ENCODE data around the gene SLC6A17.
A peak's percentile ranks its signal among the peaks of the same experiment; 100 is the strongest.

The SLC6A17 gene

DNA sequence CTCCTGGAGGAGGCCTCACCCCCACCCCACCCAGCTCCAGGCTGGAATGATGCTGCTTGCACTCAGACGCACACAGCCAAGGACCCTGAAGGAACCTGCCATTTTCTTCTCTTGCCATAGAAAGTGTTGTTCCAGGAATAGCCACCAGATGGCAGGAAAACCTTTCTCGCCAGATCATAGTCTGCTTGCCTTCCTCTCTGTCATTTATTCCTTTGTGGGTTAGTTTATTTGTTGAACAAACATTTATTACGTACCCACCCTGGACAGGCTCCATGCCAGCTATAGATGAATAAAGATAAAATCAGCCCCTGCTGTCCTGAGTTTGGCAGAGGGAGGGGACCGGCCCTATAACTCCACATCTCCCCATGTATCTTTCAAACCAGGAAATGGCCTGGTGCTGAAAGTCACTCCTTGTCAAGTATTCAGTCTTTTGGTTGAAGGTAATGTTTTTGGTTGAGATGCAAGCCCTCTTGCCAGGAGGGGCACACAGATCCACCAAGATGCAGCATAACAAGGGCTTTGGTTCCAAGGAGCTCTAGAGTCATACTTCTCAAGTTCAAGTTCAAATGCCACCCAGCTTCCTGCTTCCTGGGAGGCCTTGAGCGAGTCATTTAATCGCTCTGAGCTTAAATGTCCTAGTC lies 52.8 kb downstream of the SLC6A17 start:
- DNase-seq (ENCODE audit: low read depth in 2 of 2) = peak; percentile 49 to 75

DNA sequence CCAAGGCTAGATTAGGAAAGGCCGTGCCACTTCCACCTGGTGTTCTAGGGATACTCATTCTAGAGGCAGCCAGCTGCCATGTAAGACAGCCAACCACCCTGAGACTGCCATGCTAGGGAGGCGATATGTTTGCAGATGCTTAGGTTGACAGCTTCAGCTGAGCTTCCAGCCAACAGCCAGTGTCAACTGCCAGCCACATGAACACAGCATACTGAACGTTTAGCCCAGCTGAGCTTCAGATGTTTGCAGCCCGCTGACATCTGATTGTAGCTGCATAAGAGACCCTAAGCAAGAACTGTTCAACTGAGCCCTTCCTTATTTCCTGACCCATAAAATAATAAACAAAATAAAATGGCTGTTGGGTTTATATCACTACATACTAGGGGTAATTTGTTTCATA lies 54.9 kb downstream of the SLC6A17 start:
- DNase-seq (ENCODE audit: low read depth in 2 of 2) = no peak

DNA sequence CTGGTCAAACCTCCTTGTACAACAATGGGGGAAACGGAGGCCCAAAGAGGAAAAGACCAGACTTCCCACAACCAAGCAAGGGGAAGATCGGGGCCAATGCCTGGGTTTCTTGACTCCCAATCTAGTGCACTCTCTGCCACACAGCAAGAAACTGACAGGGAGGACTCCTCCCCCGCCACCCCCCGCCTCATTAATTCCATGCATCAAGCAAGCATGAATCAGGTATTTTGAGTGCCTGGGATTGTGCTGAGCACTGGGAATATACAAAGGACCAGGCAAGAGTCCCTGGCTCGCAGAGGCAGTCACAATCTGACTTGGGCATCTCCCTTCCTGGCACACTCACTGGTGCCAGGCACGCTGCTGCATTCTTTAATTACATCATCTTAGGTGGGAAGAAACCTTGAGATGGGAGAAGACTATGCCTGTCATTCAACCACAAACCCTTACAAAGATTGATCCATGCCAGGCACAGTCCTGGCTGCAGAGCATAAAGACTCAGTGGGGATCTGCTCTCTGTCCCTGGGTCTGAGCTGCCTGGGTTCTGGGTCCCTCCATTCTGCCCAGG lies 55.4 kb downstream of the SLC6A17 start:
- no peak for DNase-seq (ENCODE audit: low read depth in 2 of 2)

DNA sequence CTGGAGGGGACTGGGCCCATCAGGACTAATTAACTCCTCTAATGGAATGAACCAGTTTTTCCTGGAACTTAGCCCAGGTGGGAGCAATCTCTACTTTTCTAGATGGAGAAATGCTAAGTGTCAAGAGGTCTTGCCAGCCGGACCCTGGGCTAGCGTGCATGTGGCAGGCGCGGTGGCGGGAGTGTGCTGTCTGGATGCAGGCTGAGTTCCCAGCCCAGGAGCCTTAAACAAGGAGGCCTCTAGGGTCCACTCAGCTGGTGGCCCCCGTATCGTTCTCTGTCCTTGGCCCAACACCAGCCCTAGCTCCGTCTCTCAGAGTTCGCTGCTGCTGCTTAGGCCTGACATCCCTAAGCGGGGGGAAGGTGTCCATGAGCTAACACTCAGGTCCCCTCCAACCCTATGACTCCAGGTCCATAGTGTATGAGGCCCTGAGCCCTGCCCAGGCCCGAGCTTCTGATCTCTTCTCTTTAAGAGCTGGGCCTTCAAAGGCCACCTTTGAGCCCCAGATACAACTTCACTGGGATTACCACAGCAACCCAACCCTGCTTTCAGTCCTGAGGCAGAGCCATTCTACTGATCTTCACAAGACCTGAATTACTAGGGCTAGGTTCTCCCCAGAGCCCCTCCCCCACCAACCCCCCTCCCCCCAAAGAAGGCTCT lies 56.1 kb downstream of the SLC6A17 start:
- DNase-seq (ENCODE audit: low read depth in 2 of 2) = no peak

DNA sequence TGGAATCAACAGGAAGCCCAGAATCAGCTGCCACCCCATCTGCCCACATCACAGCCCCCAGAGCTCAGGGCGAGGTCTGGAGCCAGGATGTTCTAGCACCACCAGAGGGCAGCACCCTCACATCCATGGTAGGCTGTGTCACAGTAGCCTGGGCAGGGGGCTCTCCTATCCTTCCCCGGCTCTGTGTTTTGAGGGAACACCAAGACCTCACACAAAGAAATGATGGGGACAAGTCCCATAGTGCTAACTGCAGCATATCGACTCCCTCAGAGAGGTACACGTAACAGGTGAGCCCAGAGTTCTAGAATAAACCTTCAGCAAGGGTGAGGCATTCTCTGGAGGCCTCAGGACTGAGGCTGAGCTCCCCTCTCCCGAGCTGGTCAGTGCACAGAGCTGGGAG lies 57.5 kb downstream of the SLC6A17 start:
- DNase-seq (ENCODE audit: low read depth in 2 of 2) = peak; percentile 71 to 78

DNA sequence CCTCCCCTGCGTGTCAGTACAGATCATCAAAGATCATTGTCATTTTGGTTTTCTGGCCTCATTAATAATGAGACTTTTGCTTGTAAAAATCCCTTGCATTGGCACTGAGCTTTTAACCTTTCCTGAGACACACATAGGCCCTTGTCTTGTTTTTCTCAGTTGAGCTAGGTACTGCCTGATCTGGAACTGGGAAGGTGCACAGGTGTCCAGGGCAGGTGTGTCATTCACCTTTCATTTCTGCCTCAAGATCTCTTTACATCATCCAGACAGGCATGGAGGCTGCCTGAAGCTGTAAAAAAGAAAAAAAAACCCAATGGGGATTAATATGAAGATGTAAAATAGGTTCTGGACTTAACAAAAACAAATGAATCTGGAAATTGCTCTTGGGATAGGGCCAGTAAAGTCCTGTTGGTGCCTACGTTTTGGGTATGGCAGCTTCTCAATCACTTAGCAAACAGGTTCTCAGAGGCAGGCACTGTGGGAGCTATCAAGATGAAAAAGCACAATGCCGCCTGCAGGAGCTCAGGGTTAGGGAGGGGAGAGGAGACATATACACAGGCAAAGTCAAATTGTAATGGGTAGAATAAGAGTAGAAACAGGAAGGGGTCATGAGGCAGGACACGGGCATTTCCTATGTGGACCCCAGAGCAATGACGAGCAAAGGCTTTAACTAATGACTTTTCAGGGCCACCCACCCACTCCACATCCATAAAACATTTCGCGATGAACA lies 58.8 kb downstream of the SLC6A17 start:
- DNase-seq (ENCODE audit: low read depth in 2 of 2) = no peak

DNA sequence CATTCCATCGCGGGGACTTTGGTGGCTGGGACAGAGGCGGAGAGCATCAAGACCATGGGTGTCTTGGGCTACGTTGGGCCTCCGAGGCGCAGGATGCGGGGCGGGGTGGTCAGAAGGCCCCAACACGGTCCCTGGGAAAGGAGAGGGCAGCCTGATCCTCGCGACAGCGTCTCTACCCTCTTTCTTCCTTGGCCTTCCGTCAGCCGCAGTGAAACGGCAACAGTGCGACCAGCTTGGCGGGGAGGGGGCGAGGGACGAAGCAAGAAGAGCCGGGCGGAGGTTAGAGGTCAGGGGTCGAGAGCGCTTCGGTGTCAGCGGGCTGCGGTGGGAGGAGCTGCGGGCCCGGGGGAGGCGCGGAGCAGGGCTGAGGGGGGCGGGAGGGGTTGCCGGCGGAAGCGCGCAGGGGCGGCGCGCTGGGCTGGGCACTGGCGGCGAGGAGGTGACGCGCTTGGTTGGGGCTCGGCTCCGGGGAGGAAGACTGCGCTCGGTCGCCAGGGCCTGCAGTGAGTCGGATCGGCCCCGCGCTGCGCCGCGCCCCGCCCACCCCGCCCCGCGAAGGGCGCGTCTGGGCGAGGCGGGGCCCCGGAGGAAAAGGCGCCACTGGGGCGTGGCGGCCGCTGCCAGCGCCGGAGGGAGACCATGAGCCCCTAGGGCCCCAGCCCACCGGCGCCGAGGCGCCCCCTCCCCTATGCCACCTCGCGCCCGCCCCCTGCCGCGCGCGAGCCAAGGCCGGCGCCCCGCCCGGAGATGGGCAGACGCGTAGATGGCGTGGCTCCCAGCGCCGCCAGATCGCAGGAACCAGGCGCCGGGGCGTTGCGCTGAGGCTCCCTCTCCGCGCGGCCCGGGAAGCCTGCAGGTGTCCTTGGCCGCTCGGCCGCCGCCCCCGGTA lies 59.7 kb downstream of the SLC6A17 start, which contains the start of gene KCNC4:
KCNC4 (plus strand) TSS at position 600 of the 889 bp plus-strand sequence. CDS start 1,186 bp downstream, outside the sequence.
- DNase-seq (ENCODE audit: low read depth in 2 of 2) = peak; percentile 79

DNA sequence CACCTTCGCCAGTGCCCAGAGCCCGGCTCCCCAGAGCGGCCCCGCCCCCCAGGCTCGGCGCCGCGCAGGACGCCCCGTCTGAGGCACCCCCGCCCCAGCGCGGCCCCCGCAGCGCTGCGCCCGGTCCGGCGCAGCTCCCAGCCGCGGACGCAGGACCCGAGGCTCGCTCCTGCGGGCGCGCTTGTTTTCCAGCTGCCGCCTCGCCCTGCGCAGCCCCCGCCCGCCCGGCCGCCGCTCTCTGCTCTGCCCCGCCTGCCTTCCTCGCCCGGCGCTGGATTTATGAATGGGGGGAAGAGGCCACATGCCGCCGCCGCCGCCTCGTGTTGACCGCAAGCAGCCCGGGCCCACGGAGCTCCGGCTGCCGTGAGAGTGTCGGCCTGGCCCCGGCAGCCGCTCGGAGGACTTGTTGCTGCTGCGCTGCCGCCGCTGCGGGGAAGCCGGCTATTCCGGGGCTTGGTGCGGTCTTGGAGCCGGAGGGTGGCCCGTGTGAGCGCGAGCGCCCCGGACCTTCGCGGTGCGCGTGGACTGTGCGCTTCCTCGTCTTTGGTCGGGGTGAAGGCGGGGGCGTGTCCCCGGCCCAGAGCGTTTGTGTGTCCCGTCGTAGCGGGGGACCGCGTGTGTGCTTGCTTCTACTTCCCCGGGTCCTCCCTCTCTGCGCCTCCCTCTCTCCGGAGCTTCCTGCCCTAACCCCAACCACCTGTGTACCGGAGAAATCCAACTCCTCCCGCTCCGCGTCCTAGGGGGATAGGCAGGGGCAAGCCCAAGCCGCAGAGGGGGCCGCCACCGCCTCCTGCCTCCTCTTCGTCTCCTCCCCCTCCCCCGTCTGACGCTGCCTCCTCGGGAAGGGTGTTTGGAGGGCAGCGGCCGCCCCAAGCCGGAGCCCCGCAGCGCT lies 60.6 kb downstream of the SLC6A17 start:
- DNase-seq (ENCODE audit: low read depth in 2 of 2) = peak; percentile 16 to 39

DNA sequence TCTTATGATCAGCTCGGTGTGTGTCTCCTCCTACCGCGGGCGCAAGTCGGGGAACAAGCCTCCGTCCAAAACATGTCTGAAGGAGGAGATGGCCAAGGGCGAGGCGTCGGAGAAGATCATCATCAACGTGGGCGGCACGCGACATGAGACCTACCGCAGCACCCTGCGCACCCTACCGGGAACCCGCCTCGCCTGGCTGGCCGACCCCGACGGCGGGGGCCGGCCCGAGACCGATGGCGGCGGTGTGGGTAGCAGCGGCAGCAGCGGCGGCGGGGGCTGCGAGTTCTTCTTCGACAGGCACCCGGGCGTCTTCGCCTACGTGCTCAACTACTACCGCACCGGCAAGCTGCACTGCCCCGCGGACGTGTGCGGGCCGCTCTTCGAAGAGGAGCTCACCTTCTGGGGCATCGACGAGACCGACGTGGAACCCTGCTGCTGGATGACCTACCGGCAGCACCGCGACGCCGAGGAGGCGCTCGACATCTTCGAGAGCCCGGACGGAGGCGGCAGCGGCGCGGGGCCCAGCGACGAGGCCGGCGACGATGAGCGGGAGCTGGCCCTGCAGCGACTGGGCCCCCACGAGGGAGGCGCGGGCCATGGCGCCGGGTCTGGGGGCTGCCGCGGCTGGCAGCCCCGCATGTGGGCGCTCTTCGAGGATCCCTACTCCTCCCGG lies 61.3 kb downstream of the SLC6A17 start:
- peak in 1 of 2 donors; percentile 35 for DNase-seq (ENCODE audit: low read depth in 2 of 2)

DNA sequence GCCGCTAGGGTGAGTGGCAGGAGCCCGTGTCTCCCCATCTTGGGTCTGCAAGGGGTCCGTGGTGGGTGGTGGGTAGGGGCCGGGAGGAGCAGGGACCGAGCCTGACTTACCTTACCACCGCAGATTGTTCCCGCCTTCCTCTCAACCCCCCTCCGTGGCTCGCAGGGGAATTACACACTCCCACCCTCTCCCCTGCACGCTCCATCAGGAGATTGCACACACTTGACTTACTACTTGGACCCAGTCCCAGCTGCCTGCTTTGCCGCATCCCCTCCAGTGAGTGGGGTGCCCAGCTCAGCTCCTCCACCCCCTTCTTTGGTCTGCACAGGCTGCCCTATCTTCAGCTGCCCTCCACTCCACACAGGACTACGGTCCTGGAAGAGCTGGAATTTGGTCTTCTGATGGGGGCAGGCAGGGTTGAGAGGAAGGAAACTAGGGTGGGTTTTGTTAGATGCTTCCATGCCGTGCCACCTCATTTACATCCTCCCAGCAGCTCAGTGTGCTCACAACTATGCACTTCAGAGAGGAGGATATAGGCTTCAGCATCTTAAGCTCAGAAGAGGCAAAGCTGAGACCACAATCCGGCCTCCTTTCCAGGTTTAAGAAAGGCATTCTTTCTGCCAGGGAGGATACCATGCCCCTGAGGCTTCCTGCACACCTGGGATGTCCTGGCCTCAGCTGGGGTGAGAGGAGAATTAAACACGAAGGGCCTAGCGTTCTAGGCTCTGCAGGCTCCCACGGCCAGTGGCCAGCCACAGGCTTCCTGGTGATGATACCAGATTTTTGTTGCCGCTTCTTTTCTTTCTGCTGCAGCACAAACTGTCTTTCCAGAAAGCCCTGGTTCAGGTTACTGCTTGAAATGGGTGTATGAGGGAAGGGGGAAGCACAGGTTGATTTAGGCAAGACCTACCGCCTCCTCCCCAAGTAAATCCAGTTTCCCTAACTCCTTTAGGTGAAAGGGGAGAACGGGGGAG lies 62.2 kb downstream of the SLC6A17 start:
- DNase-seq (ENCODE audit: low read depth in 2 of 2) = no peak

DNA sequence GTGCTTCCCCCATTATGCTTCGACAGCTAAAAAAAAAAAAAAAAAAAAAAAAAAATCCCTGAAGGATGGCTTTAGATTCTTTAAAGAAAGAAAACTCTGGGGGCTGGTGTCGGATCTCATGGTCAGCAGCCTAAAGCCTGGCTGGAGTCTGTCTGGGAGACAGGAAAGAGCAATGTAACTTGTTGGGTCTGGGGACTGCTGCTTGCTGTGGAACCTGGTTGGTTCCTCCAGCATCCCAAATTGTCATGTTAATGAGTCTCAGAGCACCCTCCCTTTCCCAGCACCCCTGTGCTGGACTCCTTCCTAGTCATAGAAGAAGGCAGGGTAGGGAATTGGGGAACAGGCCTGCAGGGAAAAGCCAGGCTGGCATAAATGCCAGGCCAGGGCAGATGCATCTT lies 62.8 kb downstream of the SLC6A17 start:
- DNase-seq (ENCODE audit: low read depth in 2 of 2) = no peak

DNA sequence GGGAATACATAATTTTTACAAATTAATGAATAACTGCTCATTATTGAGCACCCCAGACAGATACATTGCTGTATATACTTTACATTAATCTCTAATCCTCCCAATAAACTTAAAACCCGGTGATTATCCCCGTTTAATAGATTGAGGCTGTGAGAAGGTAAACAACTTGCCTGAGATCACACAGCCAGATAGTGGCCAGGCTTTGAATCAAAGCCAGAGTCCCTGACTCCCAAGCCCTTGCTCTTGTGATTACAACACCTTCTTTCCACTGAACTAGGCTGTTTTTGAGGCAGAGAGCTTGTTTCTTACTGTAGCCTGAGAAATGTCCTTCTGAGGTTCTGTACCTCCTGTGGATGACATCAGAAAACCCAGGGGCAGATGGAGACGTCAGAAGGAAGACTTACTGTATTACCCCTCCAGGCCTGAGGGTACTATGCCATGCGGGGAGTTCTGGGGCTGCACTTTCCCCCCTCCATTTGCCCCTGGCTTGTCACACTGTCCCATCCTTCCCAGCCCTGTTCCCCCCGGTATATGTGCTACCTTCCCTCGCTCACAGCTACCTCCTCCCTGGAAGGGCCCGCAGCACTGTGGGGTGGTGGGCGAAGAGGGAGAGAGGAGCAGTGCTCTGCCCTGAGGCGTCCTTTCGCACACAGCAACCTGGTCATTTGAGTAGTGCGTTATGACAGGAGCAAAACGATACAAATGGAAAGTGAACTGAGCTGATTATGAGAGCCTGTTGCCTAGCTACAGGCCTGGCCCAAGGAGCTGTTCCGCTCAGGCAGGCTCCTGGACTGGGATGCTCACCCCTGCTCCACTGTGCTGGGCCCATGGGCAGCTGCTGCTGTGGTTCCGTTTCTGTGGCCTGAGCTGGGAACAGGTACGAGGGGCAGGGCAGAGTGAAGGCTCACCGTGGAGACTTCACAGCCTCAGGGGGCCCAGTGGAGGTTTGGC lies 64.4 kb downstream of the SLC6A17 start:
- no peak for DNase-seq (ENCODE audit: low read depth in 2 of 2)

DNA sequence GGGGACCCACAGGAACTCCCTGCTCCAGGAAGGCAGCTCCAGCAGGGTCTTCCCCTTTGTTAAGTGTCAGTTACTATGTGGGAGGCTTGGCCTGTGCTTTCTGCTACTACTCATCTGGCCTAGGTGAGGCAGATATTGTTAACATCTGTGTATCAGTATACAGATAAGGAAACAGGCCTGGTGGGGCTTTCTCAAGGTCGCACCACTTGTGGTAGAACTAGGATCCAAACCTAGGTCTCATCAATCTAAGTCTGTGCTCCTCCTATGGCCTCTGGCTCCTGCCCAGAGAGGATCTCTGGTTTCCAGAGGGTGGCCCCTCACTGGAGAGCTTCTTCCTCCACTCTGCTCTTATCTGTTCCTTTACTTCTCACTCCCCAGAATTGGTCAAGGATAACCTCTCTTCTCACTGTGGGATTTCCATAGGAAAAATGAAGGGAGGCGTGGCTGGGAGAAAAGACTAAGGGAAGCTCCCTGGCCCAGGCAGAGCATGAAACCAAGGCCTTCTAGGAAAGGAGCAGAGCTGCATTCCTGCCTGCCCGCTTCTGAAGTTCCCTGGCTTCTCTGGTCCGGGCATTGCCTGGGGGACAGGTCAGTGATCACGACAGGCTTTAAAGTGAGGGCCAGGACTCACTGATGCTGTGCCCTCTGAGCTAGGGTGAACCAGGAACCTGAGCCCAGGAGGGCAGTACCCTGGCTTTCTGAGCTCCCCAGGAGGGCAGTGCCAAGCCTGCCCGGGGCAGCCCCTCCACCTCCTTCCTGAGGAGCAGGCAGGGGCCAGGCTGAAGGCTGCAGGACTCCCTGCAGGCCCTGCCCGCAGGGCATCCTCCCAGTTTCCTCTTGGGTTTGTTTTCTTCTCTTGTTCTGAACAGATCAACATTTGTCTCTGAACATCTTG lies 65.6 kb downstream of the SLC6A17 start:
- no peak for DNase-seq (ENCODE audit: low read depth in 2 of 2)

DNA sequence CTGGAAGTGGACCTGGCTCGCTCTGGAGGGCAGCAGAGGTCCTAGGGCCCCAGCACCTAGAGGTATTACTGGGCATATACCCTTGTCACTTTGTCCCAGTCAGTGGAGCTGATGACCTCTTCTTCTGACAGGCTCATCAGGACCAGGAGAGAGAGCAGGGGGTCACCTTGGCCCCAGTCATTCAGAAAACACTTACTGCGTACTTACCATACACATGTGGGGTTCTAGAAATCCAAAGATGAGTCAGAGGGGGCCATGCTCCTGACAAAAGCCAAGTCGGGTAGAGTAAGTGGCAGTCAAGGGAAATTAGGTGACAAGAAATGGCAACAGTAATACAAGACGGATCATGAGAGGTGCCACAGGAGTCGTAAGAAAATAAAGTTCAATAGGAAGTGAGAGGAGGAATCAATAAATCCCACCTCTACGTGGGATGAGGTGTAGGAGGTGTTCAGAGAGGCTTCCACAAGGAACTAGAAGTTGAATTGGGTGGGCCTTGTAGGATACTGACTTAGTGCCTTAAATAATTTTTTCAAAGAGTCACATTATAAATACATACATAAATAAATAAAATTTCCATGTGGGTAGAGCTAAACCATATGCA lies 66.7 kb downstream of the SLC6A17 start:
- DNase-seq (ENCODE audit: low read depth in 2 of 2) = no peak

DNA sequence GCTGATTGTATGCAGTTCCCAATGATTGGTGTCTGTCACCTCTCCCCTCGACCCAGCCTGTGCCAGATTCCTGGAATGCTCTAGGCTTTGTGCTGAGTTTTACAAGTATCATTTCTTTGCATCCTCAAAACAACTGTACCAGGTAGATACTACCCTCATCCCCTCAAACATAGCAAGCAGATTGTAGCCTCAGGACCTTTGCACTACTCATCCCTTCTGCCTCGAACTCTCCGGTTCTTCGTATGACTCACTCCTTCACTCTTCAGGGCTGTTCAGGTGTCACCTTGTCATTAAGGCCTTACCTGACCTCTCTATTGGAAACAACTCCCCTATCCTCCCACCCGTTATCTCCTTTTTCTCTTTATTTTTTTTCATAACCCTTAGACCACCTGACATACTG lies 67.8 kb downstream of the SLC6A17 start:
- DNase-seq (ENCODE audit: low read depth in 2 of 2) = no peak

DNA sequence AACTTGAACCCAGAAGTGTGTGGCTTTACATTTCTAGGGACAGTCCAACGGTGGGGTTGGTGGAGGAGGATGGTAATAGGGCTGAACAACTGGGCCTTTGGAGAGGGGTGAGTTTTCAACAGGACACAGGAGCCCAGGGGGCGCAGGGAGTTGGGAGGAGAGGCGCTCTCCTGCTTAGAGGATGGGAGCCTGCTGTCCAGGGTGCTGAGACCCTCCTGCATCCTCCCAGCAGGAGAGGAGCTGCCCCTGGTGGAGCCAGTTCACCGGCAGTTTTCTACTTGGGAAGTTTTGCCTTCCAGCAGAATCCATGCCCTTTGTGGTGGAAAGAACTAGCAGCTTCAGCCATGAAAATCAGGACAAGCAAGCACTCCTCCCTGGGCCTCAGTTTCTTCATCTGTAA lies 68.4 kb downstream of the SLC6A17 start:
- DNase-seq (ENCODE audit: low read depth in 2 of 2) = no peak

All from activated CD4-positive, alpha-beta T cell treated with anti-CD3 and anti-CD28 coated beads for 24 hours (primary cell).